PFSK-1 (cell line): ENCODE data around the gene ERVK3-1.

Experiments
- FOXP2 ChIP-seq: optimal IDR thresholded peaks from 2 replicates; pipeline ENCODE3; 2011; ENCODE audit warnings: borderline replicate concordance, control low read depth, inconsistent platforms; ENCODE audit not compliant: insufficient read depth; ENCODE audit errors: extremely low read length, extremely low read depth
- POLR2AphosphoS5 ChIP-seq: IDR thresholded peaks from 2 replicates; pipeline ENCODE4 v1.6.1; 2012; ENCODE audit warnings: low read depth, mild to moderate bottlenecking, control low read depth, low read length, moderate library complexity
- SIN3A ChIP-seq: IDR thresholded peaks from 2 replicates; pipeline ENCODE4 v1.6.1; 2012; ENCODE audit warnings: mild to moderate bottlenecking, low read length, moderate library complexity, borderline replicate concordance; ENCODE audit not compliant: insufficient read depth
- TAF1 ChIP-seq: IDR thresholded peaks from 2 replicates; pipeline ENCODE4 v1.6.1; 2012; ENCODE audit warnings: low read length, control low read depth, borderline replicate concordance; ENCODE audit not compliant: insufficient read depth
- TF ChIP-seq, protein P1 (sequence below), 2 experiments: IDR thresholded peaks; 2 replicates each; pipeline versions ENCODE4 v1.6.1 to v1.8.0; 2011 to 2012; ENCODE audit warnings: low read depth in 2 of 2, low read length in 2 of 2, control low read depth in 1 of 2, inconsistent platforms in 1 of 2, mild to moderate bottlenecking in 1 of 2, moderate library complexity in 1 of 2; ENCODE audit not compliant: insufficient read depth in 1 of 2

DNA sequence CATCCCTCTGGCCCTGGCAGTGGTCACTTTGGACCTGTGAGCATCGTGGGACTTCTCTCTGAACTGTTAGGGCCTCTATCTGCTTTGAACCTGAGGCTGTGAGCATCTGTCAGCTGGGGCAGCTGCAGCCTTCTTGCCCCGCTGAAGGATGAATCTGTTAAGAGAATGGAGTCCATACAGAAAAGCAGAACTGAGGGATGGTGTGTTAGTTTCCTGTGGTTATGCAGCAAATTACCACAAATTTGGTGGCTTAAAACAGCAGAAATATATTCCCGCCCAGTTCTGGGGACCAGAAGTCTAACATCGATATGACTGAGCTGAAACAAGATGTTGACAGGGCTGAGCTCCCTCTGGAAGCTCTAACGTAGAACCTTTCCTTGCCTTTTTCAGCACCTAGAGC, 59.0 kb downstream of the ERVK3-1 start:
- TF ChIP-seq POLR2AphosphoS5 (no peak), SIN3A (no peak), FOXP2 (no peak), TAF1 (no peak)
- TF ChIP-seq, protein P1, sequence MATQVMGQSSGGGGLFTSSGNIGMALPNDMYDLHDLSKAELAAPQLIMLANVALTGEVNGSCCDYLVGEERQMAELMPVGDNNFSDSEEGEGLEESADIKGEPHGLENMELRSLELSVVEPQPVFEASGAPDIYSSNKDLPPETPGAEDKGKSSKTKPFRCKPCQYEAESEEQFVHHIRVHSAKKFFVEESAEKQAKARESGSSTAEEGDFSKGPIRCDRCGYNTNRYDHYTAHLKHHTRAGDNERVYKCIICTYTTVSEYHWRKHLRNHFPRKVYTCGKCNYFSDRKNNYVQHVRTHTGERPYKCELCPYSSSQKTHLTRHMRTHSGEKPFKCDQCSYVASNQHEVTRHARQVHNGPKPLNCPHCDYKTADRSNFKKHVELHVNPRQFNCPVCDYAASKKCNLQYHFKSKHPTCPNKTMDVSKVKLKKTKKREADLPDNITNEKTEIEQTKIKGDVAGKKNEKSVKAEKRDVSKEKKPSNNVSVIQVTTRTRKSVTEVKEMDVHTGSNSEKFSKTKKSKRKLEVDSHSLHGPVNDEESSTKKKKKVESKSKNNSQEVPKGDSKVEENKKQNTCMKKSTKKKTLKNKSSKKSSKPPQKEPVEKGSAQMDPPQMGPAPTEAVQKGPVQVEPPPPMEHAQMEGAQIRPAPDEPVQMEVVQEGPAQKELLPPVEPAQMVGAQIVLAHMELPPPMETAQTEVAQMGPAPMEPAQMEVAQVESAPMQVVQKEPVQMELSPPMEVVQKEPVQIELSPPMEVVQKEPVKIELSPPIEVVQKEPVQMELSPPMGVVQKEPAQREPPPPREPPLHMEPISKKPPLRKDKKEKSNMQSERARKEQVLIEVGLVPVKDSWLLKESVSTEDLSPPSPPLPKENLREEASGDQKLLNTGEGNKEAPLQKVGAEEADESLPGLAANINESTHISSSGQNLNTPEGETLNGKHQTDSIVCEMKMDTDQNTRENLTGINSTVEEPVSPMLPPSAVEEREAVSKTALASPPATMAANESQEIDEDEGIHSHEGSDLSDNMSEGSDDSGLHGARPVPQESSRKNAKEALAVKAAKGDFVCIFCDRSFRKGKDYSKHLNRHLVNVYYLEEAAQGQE (IDR thresholded peaks at IDR 0.05; ENCODE audit: insufficient read depth in 1 of 2, low read depth in 2 of 2, low read length in 2 of 2) = no peak
